ENCODE results near the gene TMEM61.

GRCh38 chr1:54949053-54949452, 31.4 kb upstream of the TMEM61 start:
- no peak for TF ChIP-seq CTCF (conservative IDR thresholded peaks at IDR 0.05; ENCODE audit: low read depth, low read length)
- TF ChIP-seq EZH2phosphoT487 (IDR thresholded peaks at IDR 0.05; ENCODE audit: borderline replicate concordance, low read length), result no peak

Measured in PC-3 (cell line).